Mucosa of rectum (tissue), 2 donors: ENCODE results near the gene TRAF3IP1.

Experiments
- H3K27ac ChIP-seq, 2 donors: one replicate each; pipeline ENCODE4 v1.7.0; 2013; ENCODE audit warnings: inconsistent platforms in 2 of 2, low read depth in 2 of 2, low read length in 2 of 2
- H3K27me3 ChIP-seq, 2 donors: one replicate each; pipeline ENCODE4 v1.7.0; 2013; ENCODE audit warnings: low read length in 2 of 2; ENCODE audit not compliant: control insufficient read depth in 2 of 2, insufficient read depth in 2 of 2
- H3K36me3 ChIP-seq, 2 donors: one replicate each; pipeline ENCODE4 v1.7.0; 2013; ENCODE audit warnings: low read length in 2 of 2; ENCODE audit not compliant: control insufficient read depth in 2 of 2, insufficient read depth in 2 of 2
- H3K4me1 ChIP-seq, 2 donors: one replicate each; pipeline ENCODE4 v1.7.0; 2013; ENCODE audit warnings: low read length in 2 of 2, mild to moderate bottlenecking in 1 of 2; ENCODE audit not compliant: control insufficient read depth in 2 of 2, insufficient read depth in 2 of 2
- H3K4me3 ChIP-seq, 2 donors: one replicate each; pipeline ENCODE4 v1.7.0; 2013; ENCODE audit warnings: low read length in 2 of 2
- H3K9ac ChIP-seq, 2 donors: one replicate each; pipeline ENCODE4 v1.7.0; 2013; ENCODE audit warnings: low read length in 2 of 2, low read depth in 1 of 2, mild to moderate bottlenecking in 1 of 2
- H3K9me3 ChIP-seq, 2 donors: one replicate each; pipeline ENCODE4 v1.7.0; 2013; ENCODE audit warnings: low read length in 2 of 2; ENCODE audit not compliant: control insufficient read depth in 2 of 2
- donor health status: healthy.
- donor health status: Normal muscosa, but diverticular disease.

The TRAF3IP1 gene

GRCh38 chr2:238295144-238296112 lies 24.9 kb upstream of the TRAF3IP1 start:
- H3K4me3 ChIP-seq, result peak overlapping the region in 1 of 2 donors; percentile 48
- peaks cover 24 to 35% of the 10 kb centered on the region in 2 donors for H3K4me1 ChIP-seq
- H3K9me3 ChIP-seq, result no peaks in the 10 kb centered on the region
- no peaks in the 10 kb centered on the region for H3K27me3 ChIP-seq
- peak overlapping the region in 1 of 2 donors; percentile 23 for H3K9ac ChIP-seq
- H3K36me3 ChIP-seq, result no peaks in the 10 kb centered on the region
- H3K27ac ChIP-seq, result peak overlapping the region; percentile 68 to 70

GRCh38 chr2:238296638-238297457 lies 23.5 kb upstream of the TRAF3IP1 start:
- peaks cover 17 to 29% of the 10 kb centered on the region in 2 donors for H3K4me1 ChIP-seq
- no peaks in the 10 kb centered on the region for H3K27me3 ChIP-seq
- H3K9ac ChIP-seq, result no peak overlapping the region
- no peak overlapping the region for H3K27ac ChIP-seq
- no peaks in the 10 kb centered on the region for H3K9me3 ChIP-seq
- no peaks in the 10 kb centered on the region for H3K36me3 ChIP-seq
- H3K4me3 ChIP-seq, result no peak overlapping the region

GRCh38 chr2:238299803-238300202 lies 20.5 kb upstream of the TRAF3IP1 start:
- Histone ChIP-seq H3K9ac (peak overlapping the region; percentile 15 to 18), H3K9me3 (no peaks in the 10 kb centered on the region)

GRCh38 chr2:238302087-238302486 lies 18.2 kb upstream of the TRAF3IP1 start:
- no peaks in the 10 kb centered on the region for H3K36me3 ChIP-seq
- H3K27me3 ChIP-seq, result no peaks in the 10 kb centered on the region
- no peaks in the 10 kb centered on the region for H3K9me3 ChIP-seq
- no peak overlapping the region for H3K4me3 ChIP-seq
- no peak overlapping the region for H3K9ac ChIP-seq
- peaks cover 21 to 32% of the 10 kb centered on the region in 2 donors for H3K4me1 ChIP-seq
- no peak overlapping the region for H3K27ac ChIP-seq

More at GRCh38 chr2:238299803-238300202, 20.5 kb upstream of the TRAF3IP1 start:
- H3K4me3 ChIP-seq, result peak overlapping the region in 1 of 2 donors; percentile 32
- H3K27me3 ChIP-seq, result no peaks in the 10 kb centered on the region
- H3K36me3 ChIP-seq, result no peaks in the 10 kb centered on the region
- peak overlapping the region; percentile 74 to 75 for H3K27ac ChIP-seq
- H3K4me1 ChIP-seq, result peaks cover 11 to 18% of the 10 kb centered on the region in 2 donors

GRCh38 chr2:238302751-238303150 lies 17.6 kb upstream of the TRAF3IP1 start:
- Histone ChIP-seq H3K9me3 (no peaks in the 10 kb centered on the region), H3K9ac (no peak overlapping the region), H3K27ac (no peak overlapping the region), H3K4me3 (no peak overlapping the region), H3K27me3 (no peaks in the 10 kb centered on the region), H3K36me3 (no peaks in the 10 kb centered on the region), H3K4me1 (peaks cover 21 to 32% of the 10 kb centered on the region in 2 donors)

- no peak overlapping the region for H3K9ac ChIP-seq
- H3K4me3 ChIP-seq, result no peak overlapping the region
- peaks cover 21 to 32% of the 10 kb centered on the region in 2 donors for H3K4me1 ChIP-seq
- H3K27ac ChIP-seq, result no peak overlapping the region
- no peaks in the 10 kb centered on the region for H3K36me3 ChIP-seq
- H3K27me3 ChIP-seq, result no peaks in the 10 kb centered on the region
- no peaks in the 10 kb centered on the region for H3K9me3 ChIP-seq
These were observed 16.2 kb upstream of the TRAF3IP1 start for GRCh38 chr2:238304116-238304515.

- Histone ChIP-seq H3K27ac (peak overlapping the region; percentile 37 to 43), H3K9ac (peak overlapping the region in 1 of 2 donors; percentile 11), H3K36me3 (no peaks in the 10 kb centered on the region), H3K27me3 (no peaks in the 10 kb centered on the region), H3K4me1 (peaks cover 15 to 24% of the 10 kb centered on the region in 2 donors), H3K4me3 (no peak overlapping the region), H3K9me3 (no peaks in the 10 kb centered on the region)
These were observed 15.0 kb upstream of the TRAF3IP1 start for GRCh38 chr2:238305092-238305862.

- peaks cover 10 to 17% of the 10 kb centered on the region in 2 donors for H3K4me1 ChIP-seq
- H3K9ac ChIP-seq, result no peak overlapping the region
- H3K4me3 ChIP-seq, result no peak overlapping the region
- H3K9me3 ChIP-seq, result no peaks in the 10 kb centered on the region
- H3K27me3 ChIP-seq, result no peaks in the 10 kb centered on the region
- H3K27ac ChIP-seq, result peak overlapping the region; percentile 20 to 56
- H3K36me3 ChIP-seq, result no peaks in the 10 kb centered on the region
These were observed 14.2 kb upstream of the TRAF3IP1 start for GRCh38 chr2:238305965-238306671.

GRCh38 chr2:238306672-238306998 lies 13.7 kb upstream of the TRAF3IP1 start:
- H3K9me3 ChIP-seq, result no peaks in the 10 kb centered on the region

More at GRCh38 chr2:238306672-238306998, 13.7 kb upstream of the TRAF3IP1 start:
- Histone ChIP-seq H3K27ac (peak overlapping the region in 1 of 2 donors; percentile 56), H3K4me1 (peaks cover 10 to 17% of the 10 kb centered on the region in 2 donors), H3K27me3 (no peaks in the 10 kb centered on the region), H3K9ac (no peak overlapping the region), H3K4me3 (no peak overlapping the region), H3K36me3 (no peaks in the 10 kb centered on the region)
